ENCODE results near the gene APLN.

Gene APLN

GRCh38 chrX:129638917-129639316 lies 15.8 kb downstream of the APLN start:
- H3K4me3 ChIP-seq (ENCODE audit: control insufficient read depth, low read depth, low read length) = no peak overlapping the region
- DNase-seq (ENCODE audit: low read depth) = no peak
- TF ChIP-seq CTCF (IDR thresholded peaks at IDR 0.05; ENCODE audit: control insufficient read depth, insufficient read depth, low read depth, low read length, missing control alignments) = no peak

- peak; percentile 21 for DNase-seq (ENCODE audit: low read depth)
- no peak overlapping the region for H3K4me3 ChIP-seq (ENCODE audit: control insufficient read depth, low read depth, low read length)
- TF ChIP-seq CTCF (IDR thresholded peaks at IDR 0.05; ENCODE audit: control insufficient read depth, insufficient read depth, low read depth, low read length, missing control alignments) = peak; percentile 94
Observed at GRCh38 chrX:129637217-129638109, 17.3 kb downstream of the APLN start.

GRCh38 chrX:129636175-129636681 lies 18.5 kb downstream of the APLN start:
- DNase-seq (ENCODE audit: low read depth) = no peak
- TF ChIP-seq CTCF (IDR thresholded peaks at IDR 0.05; ENCODE audit: control insufficient read depth, insufficient read depth, low read depth, low read length, missing control alignments) = no peak
- no peak overlapping the region for H3K4me3 ChIP-seq (ENCODE audit: control insufficient read depth, low read depth, low read length)

- H3K4me3 ChIP-seq (ENCODE audit: control insufficient read depth, low read depth, low read length) = no peak overlapping the region
- TF ChIP-seq CTCF (IDR thresholded peaks at IDR 0.05; ENCODE audit: control insufficient read depth, insufficient read depth, low read depth, low read length, missing control alignments) = no peak
- DNase-seq (ENCODE audit: low read depth) = no peak
Observed at GRCh38 chrX:129634541-129634940, 20.2 kb downstream of the APLN start.

DNA sequence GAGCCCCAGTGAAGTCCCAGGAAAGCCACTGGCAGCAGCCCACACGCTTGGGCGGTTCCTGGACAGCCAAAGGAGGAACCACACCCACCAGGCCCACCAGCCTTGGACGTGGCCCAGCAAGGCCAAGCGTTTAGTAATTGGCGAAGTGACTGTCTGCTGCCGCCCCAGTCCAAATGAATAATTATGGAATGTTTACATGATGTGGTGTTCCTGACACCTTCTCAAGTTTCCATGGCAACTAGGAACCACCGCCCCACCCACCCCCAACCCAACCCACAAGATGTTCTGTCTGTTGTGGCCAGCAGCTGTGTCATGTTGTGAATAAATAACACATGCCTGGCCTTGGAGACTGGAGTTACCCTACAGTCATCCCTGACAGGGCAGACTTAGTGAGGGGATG lies 22.3 kb downstream of the APLN start:
- DNase-seq (ENCODE audit: low read depth) = no peak
- no peak for TF ChIP-seq CTCF (IDR thresholded peaks at IDR 0.05; ENCODE audit: control insufficient read depth, insufficient read depth, low read depth, low read length, missing control alignments)

GRCh38 chrX:129631849-129632248 lies 22.9 kb downstream of the APLN start:
- no peak overlapping the region for H3K4me3 ChIP-seq (ENCODE audit: control insufficient read depth, low read depth, low read length)
- no peak for TF ChIP-seq CTCF (IDR thresholded peaks at IDR 0.05; ENCODE audit: control insufficient read depth, insufficient read depth, low read depth, low read length, missing control alignments)
- DNase-seq (ENCODE audit: low read depth) = no peak

More for the DNA sequence above, 22.3 kb downstream of the APLN start:
- H3K4me3 ChIP-seq (ENCODE audit: control insufficient read depth, low read depth, low read length) = no peak overlapping the region

All from AG09309 (cell line).